ENCODE results near the gene UCN2.

Gene UCN2

GRCh38 chr3:48591886-48592518 is 28.4 kb upstream of the UCN2 start:
- no peak for DNase-seq (ENCODE audit: low read depth, low spot score)
- no peak overlapping the region for H3K27ac ChIP-seq

GRCh38 chr3:48591436-48591835 is 27.9 kb upstream of the UCN2 start:
- no peak overlapping the region for H3K27ac ChIP-seq

GRCh38 chr3:48588230-48588629 is 24.6 kb upstream of the UCN2 start:
- H3K27ac ChIP-seq = no peak overlapping the region
- no peak for DNase-seq (ENCODE audit: low read depth, low spot score)

More at GRCh38 chr3:48591436-48591835, 27.9 kb upstream of the UCN2 start:
- DNase-seq (ENCODE audit: low read depth, low spot score) = no peak

- no peak overlapping the region for H3K27ac ChIP-seq
- DNase-seq (ENCODE audit: low read depth, low spot score) = no peak
Observed at GRCh38 chr3:48587686-48588085, 24.1 kb upstream of the UCN2 start.

- H3K27ac ChIP-seq = no peak overlapping the region
- no peak for DNase-seq (ENCODE audit: low read depth, low spot score)
Observed at GRCh38 chr3:48585411-48585810, 21.8 kb upstream of the UCN2 start.

GRCh38 chr3:48584836-48585235 is 21.3 kb upstream of the UCN2 start:
- H3K27ac ChIP-seq = no peak overlapping the region
- DNase-seq (ENCODE audit: low read depth, low spot score) = no peak

- no peak for DNase-seq (ENCODE audit: low read depth, low spot score)
- H3K27ac ChIP-seq = no peak overlapping the region
Observed at GRCh38 chr3:48581621-48582481, 18.3 kb upstream of the UCN2 start.

GRCh38 chr3:48576647-48577046 is 13.1 kb upstream of the UCN2 start:
- H3K27ac ChIP-seq = no peak overlapping the region
- DNase-seq (ENCODE audit: low read depth, low spot score) = no peak

GRCh38 chr3:48575366-48575765 is 11.8 kb upstream of the UCN2 start:
- no peak for DNase-seq (ENCODE audit: low read depth, low spot score)

GRCh38 chr3:48573973-48574585 is 10.5 kb upstream of the UCN2 start:
- no peak overlapping the region for H3K27ac ChIP-seq
- no peak for DNase-seq (ENCODE audit: low read depth, low spot score)

More at GRCh38 chr3:48575366-48575765, 11.8 kb upstream of the UCN2 start:
- no peak overlapping the region for H3K27ac ChIP-seq

- DNase-seq (ENCODE audit: low read depth, low spot score) = no peak
- no peak overlapping the region for H3K27ac ChIP-seq
Observed at GRCh38 chr3:48572517-48572916, 8.9 kb upstream of the UCN2 start.

GRCh38 chr3:48571938-48572337 is 8.4 kb upstream of the UCN2 start:
- DNase-seq (ENCODE audit: low read depth, low spot score) = no peak

GRCh38 chr3:48569808-48570450 is 6.3 kb upstream of the UCN2 start:
- H3K27ac ChIP-seq = no peak overlapping the region
- DNase-seq (ENCODE audit: low read depth, low spot score) = no peak

More at GRCh38 chr3:48571938-48572337, 8.4 kb upstream of the UCN2 start:
- no peak overlapping the region for H3K27ac ChIP-seq

GRCh38 chr3:48569400-48569799 is 5.8 kb upstream of the UCN2 start:
- H3K27ac ChIP-seq = no peak overlapping the region
- no peak for DNase-seq (ENCODE audit: low read depth, low spot score)

- H3K27ac ChIP-seq = no peak overlapping the region
- DNase-seq (ENCODE audit: low read depth, low spot score) = no peak
Observed at GRCh38 chr3:48568476-48568875, 4.9 kb upstream of the UCN2 start.

GRCh38 chr3:48567500-48567899 is 3.9 kb upstream of the UCN2 start:
- no peak for DNase-seq (ENCODE audit: low read depth, low spot score)
- no peak overlapping the region for H3K27ac ChIP-seq

GRCh38 chr3:48567090-48567489 is 3.5 kb upstream of the UCN2 start:
- no peak for DNase-seq (ENCODE audit: low read depth, low spot score)
- H3K27ac ChIP-seq = no peak overlapping the region

GRCh38 chr3:48566401-48566760 is 2.8 kb upstream of the UCN2 start:
- peak overlapping the region; percentile 32 for H3K27ac ChIP-seq

GRCh38 chr3:48565591-48566400 is 2.2 kb upstream of the UCN2 start:
- H3K27ac ChIP-seq = peak overlapping the region; percentile 32
- no peak for DNase-seq (ENCODE audit: low read depth, low spot score)

More at GRCh38 chr3:48566401-48566760, 2.8 kb upstream of the UCN2 start:
- DNase-seq (ENCODE audit: low read depth, low spot score) = no peak

GRCh38 chr3:48565186-48565585 is 1.6 kb upstream of the UCN2 start:
- peak overlapping the region; percentile 32 for H3K27ac ChIP-seq
- DNase-seq (ENCODE audit: low read depth, low spot score) = no peak
